Measurements from ENCODE around the gene GPRIN2. TPM values are rescaled to one million over a fixed set of nuclear protein-coding genes. Genes with fewer than 3 reads are reported as not detected.
A peak's percentile ranks its signal among the peaks of the same experiment; 100 is the strongest.

GPRIN2 gene
- total and polyA plus RNA-seq, 3 donors from 2014 or later: 4.3 to 5.7 (median 4.9) TPM

DNA sequence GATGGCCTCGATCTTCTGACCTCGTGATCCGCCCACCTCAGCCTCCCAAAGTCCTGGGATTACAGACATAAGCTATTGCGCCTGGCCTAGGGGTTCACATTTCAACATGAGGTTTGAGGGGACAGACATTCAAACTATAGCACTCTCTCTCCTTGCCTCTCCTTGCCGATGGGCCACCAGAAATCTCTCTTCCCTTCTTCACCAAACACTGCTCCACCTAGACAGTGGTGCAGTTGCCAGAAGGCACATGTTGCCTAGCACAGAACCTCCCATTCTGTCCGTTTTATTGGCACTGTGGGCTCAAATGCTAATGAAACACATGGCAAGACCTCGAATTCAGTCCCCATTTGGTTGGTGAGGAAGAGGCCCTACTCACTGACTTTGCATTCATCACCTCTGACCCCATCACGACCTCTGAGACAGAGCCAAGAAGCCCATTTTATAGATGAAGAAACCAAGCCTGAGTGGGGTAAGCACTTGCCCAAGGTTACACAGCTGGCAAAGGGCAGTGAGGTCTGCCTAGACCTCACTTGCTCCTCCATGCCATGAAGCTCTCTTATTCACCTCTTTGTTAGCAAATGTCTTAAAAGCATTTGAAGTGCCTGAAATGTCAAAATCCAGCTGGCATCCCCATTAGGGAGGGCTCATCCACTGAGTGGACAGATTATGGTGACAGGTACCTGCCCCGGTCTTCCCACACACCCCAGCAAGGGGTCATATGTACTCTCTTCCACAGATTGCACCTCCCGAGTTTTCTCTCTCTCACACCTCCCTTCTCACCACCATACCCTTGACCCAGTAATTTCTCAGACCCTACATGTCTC is 34.0 kb downstream of the GPRIN2 start:
- 90 to 95% methylated on average over 10 of the region's 10 CpGs for WGBS, 2 donors
- Histone ChIP-seq H3K27ac (no peak overlapping the region), H3K4me1 (peaks cover 14% of the 10 kb centered on the region), H3K4me3 (no peak overlapping the region), H3K36me3 (ENCODE audit: low read depth, missing control alignments) (no peaks in the 10 kb centered on the region), H3K27me3 (no peaks in the 10 kb centered on the region), H3K9me3 (no peaks in the 10 kb centered on the region)
- no peak for DNase-seq
- TF ChIP-seq, protein P1, sequence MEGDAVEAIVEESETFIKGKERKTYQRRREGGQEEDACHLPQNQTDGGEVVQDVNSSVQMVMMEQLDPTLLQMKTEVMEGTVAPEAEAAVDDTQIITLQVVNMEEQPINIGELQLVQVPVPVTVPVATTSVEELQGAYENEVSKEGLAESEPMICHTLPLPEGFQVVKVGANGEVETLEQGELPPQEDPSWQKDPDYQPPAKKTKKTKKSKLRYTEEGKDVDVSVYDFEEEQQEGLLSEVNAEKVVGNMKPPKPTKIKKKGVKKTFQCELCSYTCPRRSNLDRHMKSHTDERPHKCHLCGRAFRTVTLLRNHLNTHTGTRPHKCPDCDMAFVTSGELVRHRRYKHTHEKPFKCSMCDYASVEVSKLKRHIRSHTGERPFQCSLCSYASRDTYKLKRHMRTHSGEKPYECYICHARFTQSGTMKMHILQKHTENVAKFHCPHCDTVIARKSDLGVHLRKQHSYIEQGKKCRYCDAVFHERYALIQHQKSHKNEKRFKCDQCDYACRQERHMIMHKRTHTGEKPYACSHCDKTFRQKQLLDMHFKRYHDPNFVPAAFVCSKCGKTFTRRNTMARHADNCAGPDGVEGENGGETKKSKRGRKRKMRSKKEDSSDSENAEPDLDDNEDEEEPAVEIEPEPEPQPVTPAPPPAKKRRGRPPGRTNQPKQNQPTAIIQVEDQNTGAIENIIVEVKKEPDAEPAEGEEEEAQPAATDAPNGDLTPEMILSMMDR (IDR thresholded peaks at IDR 0.05): no peak
- TF ChIP-seq POLR2A (IDR thresholded peaks at IDR 0.05): no peak
- intact Hi-C loops (cut with DNase I; ENCODE audit: low total_unique reads): no loop called here

DNA sequence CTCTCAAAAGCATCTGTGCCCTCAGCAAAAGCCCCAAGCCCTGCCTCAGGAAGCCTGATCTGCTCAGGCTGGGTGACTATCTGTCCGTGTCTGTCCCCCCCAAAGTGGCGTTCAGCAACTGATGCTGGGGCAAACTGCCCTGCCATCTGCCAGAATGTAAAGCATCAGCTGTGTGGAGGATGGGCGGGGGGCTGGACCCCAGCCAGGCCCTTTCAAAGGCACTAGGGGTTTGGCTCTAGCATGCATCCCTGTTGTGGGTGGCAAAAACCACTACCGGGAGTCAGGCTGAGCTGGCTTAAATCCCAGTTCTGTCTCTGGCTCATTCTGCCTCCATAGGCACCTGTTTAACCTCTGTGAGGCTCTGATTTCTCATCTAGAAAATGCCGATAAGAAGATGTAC is 35.5 kb downstream of the GPRIN2 start:
- WGBS, 2 donors: 78 to 80% methylated on average over 5 of the region's 5 CpGs
- Histone ChIP-seq H3K4me1 (peaks cover 14% of the 10 kb centered on the region), H3K9me3 (no peaks in the 10 kb centered on the region), H3K27ac (no peak overlapping the region), H3K36me3 (ENCODE audit: low read depth, missing control alignments) (no peaks in the 10 kb centered on the region), H3K4me3 (no peak overlapping the region), H3K27me3 (no peaks in the 10 kb centered on the region)
- intact Hi-C loops (cut with DNase I; ENCODE audit: low total_unique reads): no loop called here
- no peak for DNase-seq
- TF ChIP-seq, protein P1 (IDR thresholded peaks at IDR 0.05): no peak
- TF ChIP-seq POLR2A (IDR thresholded peaks at IDR 0.05): no peak

DNA sequence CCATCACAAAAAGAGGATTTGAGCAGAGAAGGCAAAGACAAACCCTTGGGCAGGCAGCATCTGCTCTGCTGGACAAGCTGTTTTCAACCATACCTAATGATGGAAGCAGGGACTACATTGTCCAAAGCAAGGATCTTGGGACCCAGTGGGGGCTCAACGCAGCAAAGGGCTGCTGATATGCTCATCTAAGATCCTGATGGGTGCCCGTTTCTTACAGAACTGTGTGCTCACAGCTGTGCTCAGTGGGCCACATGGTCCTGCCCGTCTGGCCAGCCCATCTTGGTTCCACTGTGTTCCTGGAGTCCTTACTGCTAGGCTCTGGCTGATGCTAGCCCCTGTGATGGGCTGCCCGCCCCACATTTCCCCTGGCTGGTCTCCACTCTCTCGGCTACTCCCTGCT is 36.1 kb downstream of the GPRIN2 start:
- no peak for DNase-seq
- TF ChIP-seq, protein P1 (IDR thresholded peaks at IDR 0.05): no peak
- TF ChIP-seq POLR2A (IDR thresholded peaks at IDR 0.05): no peak
- 89 to 90% methylated on average over 5 of the region's 5 CpGs for WGBS, 2 donors
- peaks cover 14% of the 10 kb centered on the region for H3K4me1 ChIP-seq
- intact Hi-C loops (cut with DNase I; ENCODE audit: low total_unique reads): no loop called here
- no peak overlapping the region for H3K4me3 ChIP-seq
- no peak overlapping the region for H3K27ac ChIP-seq
- no peaks in the 10 kb centered on the region for H3K9me3 ChIP-seq
- no peaks in the 10 kb centered on the region for H3K27me3 ChIP-seq
- H3K36me3 ChIP-seq (ENCODE audit: low read depth, missing control alignments): no peaks in the 10 kb centered on the region

DNA sequence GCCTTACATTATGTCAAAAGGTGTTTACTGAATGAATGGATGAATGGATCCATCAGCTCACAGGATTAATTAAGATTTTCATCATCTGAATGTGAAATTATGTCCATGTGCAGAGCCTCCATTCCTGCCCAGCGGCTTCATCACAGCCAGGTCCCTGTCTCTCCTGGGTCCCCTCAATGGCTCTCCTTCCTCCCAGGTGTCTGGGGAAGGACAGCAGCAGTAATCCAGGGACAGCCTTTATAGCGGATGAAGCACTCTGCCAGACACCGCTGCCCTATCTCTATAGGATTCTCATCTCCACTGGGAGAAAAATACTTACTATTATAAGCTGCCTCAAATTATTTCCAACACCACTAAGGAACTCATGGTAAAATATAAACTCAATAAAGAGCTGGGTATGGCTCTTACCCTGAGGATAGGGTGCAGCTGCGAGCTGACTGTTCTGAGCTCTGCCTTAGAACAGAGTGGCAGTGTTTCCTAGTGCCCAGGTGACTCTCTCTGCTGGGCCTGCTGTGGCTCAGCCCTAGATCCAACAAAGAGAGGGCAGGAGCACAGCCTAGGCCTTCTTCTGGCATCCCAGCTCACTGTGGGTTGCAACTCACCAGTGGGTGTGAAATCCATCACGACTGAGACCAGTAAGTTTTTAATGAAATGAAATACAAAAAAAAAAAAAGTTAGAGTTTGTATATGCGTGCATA is 38.3 kb downstream of the GPRIN2 start:
- Histone ChIP-seq H3K27me3 (no peaks in the 10 kb centered on the region), H3K36me3 (ENCODE audit: low read depth, missing control alignments) (no peaks in the 10 kb centered on the region), H3K9me3 (no peaks in the 10 kb centered on the region), H3K4me1 (no peaks in the 10 kb centered on the region), H3K27ac (no peak overlapping the region), H3K4me3 (no peak overlapping the region)
- WGBS, 2 donors: 90 to 93% methylated on average over 6 of the region's 6 CpGs
- TF ChIP-seq POLR2A (IDR thresholded peaks at IDR 0.05): no peak
- TF ChIP-seq, protein P1 (IDR thresholded peaks at IDR 0.05): no peak
- DNase-seq: peak; percentile 10
- intact Hi-C loops (cut with DNase I; ENCODE audit: low total_unique reads): no loop called here

Measured in testis (tissue), 3 donors.